Hematopoietic multipotent progenitor cell treated with erythropoietin and hydrocortisone succinate and interleukin-3 and kit ligand, for 17 days (in vitro differentiated cells): ENCODE data around the gene MYBPHL.

ENCODE experiments used
- DNase-seq: peaks from one replicate; pipeline ENCODE4 v3.0.0-alpha.2; 2015; ENCODE audit warnings: low spot score

Gene MYBPHL

GRCh38 chr1:109251277-109252166 lies 55.3 kb downstream of the MYBPHL start:
- no peak for DNase-seq

- DNase-seq = no peak
These were observed 56.1 kb downstream of the MYBPHL start for GRCh38 chr1:109250454-109251276.

GRCh38 chr1:109249654-109250401 lies 57.0 kb downstream of the MYBPHL start:
- no peak for DNase-seq

GRCh38 chr1:109248797-109249629 lies 57.8 kb downstream of the MYBPHL start, which contains the start of gene CELSR2:
CELSR2 (plus strand) TSS chr1:109249539; CDS start chr1:109250080, 541 bp downstream.
- no peak for DNase-seq

GRCh38 chr1:109248444-109248796 lies 58.4 kb downstream of the MYBPHL start:
- DNase-seq = no peak

- DNase-seq = no peak
These were observed 59.1 kb downstream of the MYBPHL start for GRCh38 chr1:109247401-109248365.

- no peak for DNase-seq
These were observed 60.7 kb downstream of the MYBPHL start for GRCh38 chr1:109246141-109246551.

GRCh38 chr1:109243860-109244552 lies 62.8 kb downstream of the MYBPHL start:
- no peak for DNase-seq

GRCh38 chr1:109243221-109243620 lies 63.6 kb downstream of the MYBPHL start:
- DNase-seq = no peak

GRCh38 chr1:109242387-109242786 lies 64.4 kb downstream of the MYBPHL start:
- DNase-seq = no peak
